ENCODE results near the gene HSD17B12. TPM values are rescaled to one million over a fixed set of nuclear protein-coding genes. Genes with fewer than 3 reads are reported as not detected.
A peak's percentile ranks its signal among the peaks of the same experiment; 100 is the strongest.

HSD17B12 gene
- total and polyA plus RNA-seq, 2 of the 13 experiments (the other 11 are each of a cell fraction or from before 2014, with no cell fraction given) = 50.3 to 117 TPM

DNA sequence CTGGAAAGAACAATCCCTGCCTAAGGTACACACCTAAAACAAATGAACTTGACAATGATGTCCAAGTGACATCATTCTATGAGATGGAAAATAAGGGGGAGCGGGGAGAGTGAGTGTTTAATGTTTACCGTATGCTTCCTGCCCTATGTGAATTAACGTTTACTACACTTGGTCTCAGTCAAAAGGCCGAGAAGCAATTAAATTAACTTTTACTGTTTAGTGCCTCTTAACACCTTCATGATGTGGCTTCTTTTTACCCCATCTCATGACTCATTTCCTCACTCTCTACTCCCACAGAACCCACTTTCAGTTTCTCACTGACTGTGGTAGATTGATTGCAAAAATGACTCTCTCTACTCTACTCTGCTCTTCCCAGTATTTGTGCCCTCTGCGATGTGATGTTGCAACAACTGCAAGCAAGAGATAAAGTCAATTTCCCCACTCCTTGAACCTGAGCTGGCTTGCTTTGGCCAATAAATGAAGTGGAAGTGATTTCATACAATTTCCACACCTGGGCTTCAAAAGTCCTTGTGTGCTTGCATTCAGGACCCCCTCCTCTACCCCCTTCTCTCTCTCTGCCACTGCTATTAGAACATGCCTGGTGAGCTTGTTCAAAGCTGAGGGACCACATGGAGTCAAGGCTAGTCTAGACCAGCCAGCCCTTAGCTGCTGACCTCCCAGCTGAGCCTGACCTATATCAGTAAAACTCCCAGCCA, 188.5 kb downstream of the HSD17B12 start:
- no peaks in the 10 kb centered on the region for H3K4me1 ChIP-seq (ENCODE audit: insufficient read depth, low read length)
- ChIA-PET CTCF (ENCODE audit: low intra/inter-chr PET ratio, low total read pairs) (no interaction called here), POLR2A (no interaction called here)
- in situ Hi-C loops (cut with HindIII; ENCODE audit: extremely low pct_ligation_motif_present, low pct_unique_long_range_greater_than_20kb) = no loop called here
- peak; percentile 82 for ATAC-seq
- TF ChIP-seq, protein P1, sequence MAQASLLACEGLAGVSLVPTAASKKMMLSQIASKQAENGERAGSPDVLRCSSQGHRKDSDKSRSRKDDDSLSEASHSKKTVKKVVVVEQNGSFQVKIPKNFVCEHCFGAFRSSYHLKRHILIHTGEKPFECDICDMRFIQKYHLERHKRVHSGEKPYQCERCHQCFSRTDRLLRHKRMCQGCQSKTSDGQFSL (CRISPR knock-in tag; IDR thresholded peaks at IDR 0.05) = no peak
- TF ChIP-seq, protein P2, sequence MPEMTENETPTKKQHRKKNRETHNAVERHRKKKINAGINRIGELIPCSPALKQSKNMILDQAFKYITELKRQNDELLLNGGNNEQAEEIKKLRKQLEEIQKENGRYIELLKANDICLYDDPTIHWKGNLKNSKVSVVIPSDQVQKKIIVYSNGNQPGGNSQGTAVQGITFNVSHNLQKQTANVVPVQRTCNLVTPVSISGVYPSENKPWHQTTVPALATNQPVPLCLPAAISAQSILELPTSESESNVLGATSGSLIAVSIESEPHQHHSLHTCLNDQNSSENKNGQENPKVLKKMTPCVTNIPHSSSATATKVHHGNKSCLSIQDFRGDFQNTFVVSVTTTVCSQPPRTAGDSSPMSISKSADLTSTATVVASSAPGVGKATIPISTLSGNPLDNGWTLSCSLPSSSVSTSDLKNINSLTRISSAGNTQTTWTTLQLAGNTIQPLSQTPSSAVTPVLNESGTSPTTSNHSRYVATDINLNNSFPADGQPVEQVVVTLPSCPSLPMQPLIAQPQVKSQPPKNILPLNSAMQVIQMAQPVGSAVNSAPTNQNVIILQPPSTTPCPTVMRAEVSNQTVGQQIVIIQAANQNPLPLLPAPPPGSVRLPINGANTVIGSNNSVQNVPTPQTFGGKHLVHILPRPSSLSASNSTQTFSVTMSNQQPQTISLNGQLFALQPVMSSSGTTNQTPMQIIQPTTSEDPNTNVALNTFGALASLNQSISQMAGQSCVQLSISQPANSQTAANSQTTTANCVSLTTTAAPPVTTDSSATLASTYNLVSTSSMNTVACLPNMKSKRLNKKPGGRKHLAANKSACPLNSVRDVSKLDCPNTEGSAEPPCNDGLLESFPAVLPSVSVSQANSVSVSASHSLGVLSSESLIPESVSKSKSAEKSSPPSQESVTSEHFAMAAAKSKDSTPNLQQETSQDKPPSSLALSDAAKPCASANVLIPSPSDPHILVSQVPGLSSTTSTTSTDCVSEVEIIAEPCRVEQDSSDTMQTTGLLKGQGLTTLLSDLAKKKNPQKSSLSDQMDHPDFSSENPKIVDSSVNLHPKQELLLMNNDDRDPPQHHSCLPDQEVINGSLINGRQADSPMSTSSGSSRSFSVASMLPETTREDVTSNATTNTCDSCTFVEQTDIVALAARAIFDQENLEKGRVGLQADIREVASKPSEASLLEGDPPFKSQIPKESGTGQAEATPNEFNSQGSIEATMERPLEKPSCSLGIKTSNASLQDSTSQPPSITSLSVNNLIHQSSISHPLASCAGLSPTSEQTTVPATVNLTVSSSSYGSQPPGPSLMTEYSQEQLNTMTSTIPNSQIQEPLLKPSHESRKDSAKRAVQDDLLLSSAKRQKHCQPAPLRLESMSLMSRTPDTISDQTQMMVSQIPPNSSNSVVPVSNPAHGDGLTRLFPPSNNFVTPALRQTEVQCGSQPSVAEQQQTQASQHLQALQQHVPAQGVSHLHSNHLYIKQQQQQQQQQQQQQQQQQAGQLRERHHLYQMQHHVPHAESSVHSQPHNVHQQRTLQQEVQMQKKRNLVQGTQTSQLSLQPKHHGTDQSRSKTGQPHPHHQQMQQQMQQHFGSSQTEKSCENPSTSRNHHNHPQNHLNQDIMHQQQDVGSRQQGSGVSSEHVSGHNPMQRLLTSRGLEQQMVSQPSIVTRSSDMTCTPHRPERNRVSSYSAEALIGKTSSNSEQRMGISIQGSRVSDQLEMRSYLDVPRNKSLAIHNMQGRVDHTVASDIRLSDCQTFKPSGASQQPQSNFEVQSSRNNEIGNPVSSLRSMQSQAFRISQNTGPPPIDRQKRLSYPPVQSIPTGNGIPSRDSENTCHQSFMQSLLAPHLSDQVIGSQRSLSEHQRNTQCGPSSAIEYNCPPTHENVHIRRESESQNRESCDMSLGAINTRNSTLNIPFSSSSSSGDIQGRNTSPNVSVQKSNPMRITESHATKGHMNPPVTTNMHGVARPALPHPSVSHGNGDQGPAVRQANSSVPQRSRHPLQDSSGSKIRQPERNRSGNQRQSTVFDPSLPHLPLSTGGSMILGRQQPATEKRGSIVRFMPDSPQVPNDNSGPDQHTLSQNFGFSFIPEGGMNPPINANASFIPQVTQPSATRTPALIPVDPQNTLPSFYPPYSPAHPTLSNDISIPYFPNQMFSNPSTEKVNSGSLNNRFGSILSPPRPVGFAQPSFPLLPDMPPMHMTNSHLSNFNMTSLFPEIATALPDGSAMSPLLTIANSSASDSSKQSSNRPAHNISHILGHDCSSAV (CRISPR knock-in tag; IDR thresholded peaks at IDR 0.05; ENCODE audit: borderline replicate concordance) = no peak
- TF ChIP-seq HNF4A (CRISPR knock-in tag; IDR thresholded peaks at IDR 0.05) = 0 out of 2 replicates have a peak, but pooled peaks have one; percentile 6
- 0 out of 2 replicates have a peak, but pooled peaks have one; percentile 43 for TF ChIP-seq ZKSCAN5 (CRISPR knock-in tag; IDR thresholded peaks at IDR 0.05)
- peak; percentile 48; the same call in 1 of the 2 replicates for TF ChIP-seq FOSL2 (CRISPR knock-in tag; IDR thresholded peaks at IDR 0.05)
- TF ChIP-seq ZNF264 (CRISPR knock-in tag; IDR thresholded peaks at IDR 0.05) = peak; percentile 99
- peak; percentile 80 for TF ChIP-seq CEBPG (CRISPR knock-in tag; IDR thresholded peaks at IDR 0.05)
- peak; percentile 95 for TF ChIP-seq CEBPB (IDR thresholded peaks at IDR 0.05; ENCODE audit: borderline replicate concordance, low read depth, low read length)
- no peak for TF ChIP-seq ISX (CRISPR knock-in tag; conservative IDR thresholded peaks at IDR 0.05)
- no peak overlapping the region for H2AFZ ChIP-seq (ENCODE audit: low read length)
- intact Hi-C loops (cut with micrococcal nuclease; ENCODE audit: unreplicated experiment) = no loop called here
- no peak overlapping the region for H3K4me3 ChIP-seq (replicated peaks in 1 of 3; ENCODE audit: insufficient read depth in 1 of 3, low read depth in 2 of 3, low read length in 3 of 3)
- peak overlapping the region; percentile 13 for H3K4me2 ChIP-seq (ENCODE audit: low read depth, low read length)
- FAIRE-seq = no peak
- no peaks in the 10 kb centered on the region for H4K20me1 ChIP-seq (ENCODE audit: insufficient read depth, low read length)
- no peak overlapping the region for H3K27ac ChIP-seq (ENCODE audit: extremely low read length, insufficient read depth, low read length)
- H3K79me2 ChIP-seq (ENCODE audit: insufficient read depth, low read length) = no peaks in the 10 kb centered on the region
- no peaks in the 10 kb centered on the region for H3K9me3 ChIP-seq (ENCODE audit: low read length)
- H3K9ac ChIP-seq (ENCODE audit: insufficient read depth, low read depth, low read length) = no peak overlapping the region
- peak; percentile 41 for DNase-seq (ENCODE audit: low spot score)
- peaks cover 0 to 4% of the 10 kb centered on the region in 2 experiments; a peak in 1 of 5 replicates for H3K27me3 ChIP-seq (ENCODE audit: control insufficient read depth in 1 of 2, insufficient read depth in 2 of 2, low read length in 2 of 2)
- 2% methylated on average over 5 of the region's 5 CpGs for WGBS (ENCODE audit: low lambda C conversion rate)
- no TSS peak for BruUV-seq (replicated peaks)
- H3K36me3 ChIP-seq (replicated peaks in 1 of 2; ENCODE audit: control insufficient read depth in 1 of 2, insufficient read depth in 2 of 2, low read length in 2 of 2) = no peaks in the 10 kb centered on the region
